Activated CD4-positive, alpha-beta T cell treated with anti-CD3 and anti-CD28 coated beads, Interleukin-10, Interleukin-2, amounts not matched to agents 100 ng/mL and 50 ng/mL, durations not matched to agents 16 hours and 8 hours (primary cell): ENCODE data around the gene FOXC2.

Source experiments
- DNase-seq: peaks from one replicate; pipeline ENCODE4 v3.0.0-alpha.2; 2020

FOXC2 gene

DNA sequence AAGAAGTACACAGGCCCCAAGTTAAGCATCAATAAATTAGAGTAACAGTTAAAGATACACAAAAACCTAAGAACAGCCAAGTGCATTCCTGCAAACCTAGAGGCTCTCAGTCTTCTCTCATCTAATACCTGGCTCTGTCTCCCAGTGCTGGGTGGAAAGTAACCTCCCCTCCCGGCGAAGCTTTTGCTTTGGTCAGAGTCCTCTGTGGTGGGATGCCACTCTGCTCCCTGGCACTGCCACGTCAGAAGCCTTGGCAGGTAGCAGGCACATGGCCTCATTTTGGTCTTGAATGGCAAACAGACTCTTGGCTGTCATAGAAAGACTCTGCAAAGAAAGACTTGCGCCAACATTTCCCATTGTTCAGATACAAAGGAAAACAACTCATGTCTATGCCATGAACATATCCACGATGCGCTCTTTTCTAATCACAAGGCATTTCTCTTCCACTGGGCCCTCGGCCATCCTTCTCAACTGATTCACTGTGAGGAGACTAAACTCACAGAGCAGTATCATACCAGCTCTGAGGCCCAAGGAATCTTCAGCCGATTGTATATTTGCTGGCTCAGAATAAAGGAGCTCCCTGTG lies 32.8 kb upstream of the FOXC2 start:
- no peak for DNase-seq

DNA sequence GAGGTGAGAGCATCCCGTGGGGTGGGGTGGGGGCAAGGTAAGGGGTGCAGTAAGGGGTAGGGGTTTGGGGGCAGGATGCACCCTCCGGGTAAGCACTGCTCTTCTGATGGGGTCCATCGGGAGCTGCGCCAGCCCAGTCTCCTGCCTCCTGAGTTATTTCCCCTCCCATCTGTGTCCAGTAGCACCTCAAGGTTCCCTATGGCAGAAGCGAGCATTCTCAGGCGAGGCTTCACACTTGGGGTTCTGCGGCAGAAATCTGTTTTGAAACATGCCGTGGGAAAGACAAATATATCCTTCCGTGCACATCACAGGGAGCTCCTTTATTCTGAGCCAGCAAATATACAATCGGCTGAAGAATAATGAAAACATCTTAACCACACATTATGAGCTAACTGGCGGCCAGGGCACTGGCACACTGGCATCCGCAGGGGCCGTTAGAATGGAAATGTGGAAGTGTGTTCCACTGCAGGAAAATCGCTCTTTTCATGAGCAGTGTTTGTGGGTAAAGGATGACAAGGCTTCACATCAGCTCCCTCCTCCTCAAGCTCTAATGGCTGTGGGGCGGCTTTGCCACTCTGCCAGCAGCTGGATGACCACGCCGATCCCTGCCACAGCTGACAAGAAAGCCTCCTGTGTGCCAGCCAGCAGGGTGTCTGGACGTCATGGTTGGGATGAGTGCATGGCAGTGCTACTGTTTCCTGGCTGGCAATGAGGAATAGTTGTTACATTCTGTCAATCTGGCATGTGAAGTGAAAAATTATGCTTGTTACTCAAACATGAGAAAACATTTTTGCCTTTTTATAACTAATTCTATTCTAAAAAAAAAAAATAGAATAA lies 31.6 kb upstream of the FOXC2 start:
- DNase-seq = no peak

DNA sequence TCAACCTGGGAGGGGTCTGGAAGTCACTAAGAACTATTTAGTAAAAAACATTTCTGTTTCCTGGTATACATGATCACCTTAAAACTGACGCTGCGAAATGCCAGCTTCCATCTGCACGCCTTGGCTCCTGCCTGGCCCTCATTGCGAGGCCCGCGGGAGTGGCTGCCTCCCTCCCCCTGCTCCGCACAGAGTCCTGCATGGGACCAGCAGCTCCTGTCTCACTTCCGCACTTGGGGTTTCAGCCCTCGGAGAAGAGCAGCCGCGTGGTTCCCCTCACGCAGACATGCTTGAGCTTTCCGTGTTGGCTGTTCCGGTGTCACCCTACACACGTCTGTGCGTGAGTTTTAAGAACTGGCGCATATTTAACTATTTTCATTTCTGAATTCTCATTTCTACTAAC lies 30.0 kb upstream of the FOXC2 start:
- DNase-seq = no peak

DNA sequence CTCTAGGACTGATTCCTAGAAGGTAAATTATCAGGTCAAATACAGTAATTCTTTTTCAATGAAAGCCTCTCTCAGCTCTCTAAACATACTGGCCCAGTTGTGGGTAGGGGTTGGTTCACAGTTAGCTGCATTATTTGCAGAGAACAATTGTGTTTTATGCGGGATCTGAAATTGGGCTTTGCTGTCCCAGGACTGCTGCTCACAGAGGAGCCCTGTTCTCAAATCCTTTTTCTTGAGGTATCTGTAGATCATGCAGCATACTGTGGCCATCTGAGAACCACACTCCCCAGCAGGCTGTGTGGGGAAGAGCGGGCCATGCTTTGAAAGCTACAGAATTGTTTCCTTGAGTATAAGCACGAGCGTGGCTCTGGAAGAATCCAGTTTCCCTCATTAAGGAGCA lies 29.1 kb upstream of the FOXC2 start:
- no peak for DNase-seq

DNA sequence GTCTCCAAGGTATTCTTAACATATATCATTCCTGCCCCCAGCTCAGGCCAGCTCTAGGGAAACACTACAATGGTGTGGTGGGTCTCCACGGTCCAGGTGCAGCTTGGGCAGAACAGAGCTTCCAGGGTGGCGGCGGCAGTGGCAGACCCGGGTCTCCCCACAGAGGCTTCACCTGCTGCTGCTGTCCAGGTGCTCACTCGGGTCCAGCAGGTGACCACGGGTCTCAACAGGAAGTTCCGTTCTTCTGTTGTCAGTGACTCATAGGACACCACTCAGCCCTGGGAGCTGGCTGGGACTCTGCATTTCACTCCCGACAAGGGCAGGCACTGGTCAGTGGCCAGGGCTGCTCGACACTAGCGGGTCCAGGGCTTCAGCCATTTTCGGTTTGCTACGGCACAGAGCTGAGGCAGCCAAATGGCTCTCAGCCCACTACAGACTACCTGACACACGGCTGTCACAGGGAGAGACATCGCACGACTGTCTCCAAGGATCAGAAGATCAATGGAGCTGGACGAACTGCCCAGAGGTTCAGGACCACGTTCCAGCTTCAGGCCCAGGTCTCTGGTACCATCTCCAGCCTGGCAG lies 28.3 kb upstream of the FOXC2 start:
- DNase-seq = no peak

DNA sequence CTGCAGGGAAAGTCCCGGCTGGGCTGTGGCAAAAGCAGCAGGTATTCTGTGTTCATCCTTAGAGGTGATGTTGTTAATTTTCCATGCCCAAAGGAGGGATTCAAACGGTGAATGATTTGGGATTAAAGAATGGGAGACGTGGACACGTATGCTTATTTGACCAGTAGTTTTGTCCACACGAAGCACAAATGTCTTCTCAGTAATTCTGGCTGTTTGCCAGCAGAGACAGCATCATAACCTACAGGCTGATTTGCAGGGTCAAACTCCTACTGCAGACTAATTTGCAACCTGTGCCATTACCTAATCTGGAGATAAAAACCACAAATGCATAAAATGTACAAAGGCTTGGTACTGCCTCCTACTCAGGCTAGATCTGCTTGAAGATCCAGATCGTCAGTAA lies 25.7 kb upstream of the FOXC2 start:
- DNase-seq = no peak

DNA sequence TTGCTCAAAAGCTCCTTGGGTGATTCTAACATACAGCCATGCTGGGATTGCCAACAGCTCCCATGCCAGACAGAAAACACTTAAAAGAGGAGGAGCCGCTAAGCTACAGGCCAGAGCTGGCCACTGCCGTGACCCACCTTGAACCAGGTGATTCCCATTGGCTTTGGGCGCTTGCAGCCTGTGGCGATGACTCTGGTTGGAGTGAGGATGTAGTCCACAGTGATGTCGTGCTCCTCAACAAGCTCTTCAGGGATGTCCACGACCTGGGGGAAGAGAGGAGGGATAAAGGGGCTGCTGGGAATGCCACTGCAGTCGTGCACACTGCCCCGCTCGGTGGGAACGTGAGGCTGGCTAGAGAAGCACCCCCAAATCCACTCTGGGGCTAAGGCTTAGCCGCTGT lies 25.1 kb upstream of the FOXC2 start:
- no peak for DNase-seq

DNA sequence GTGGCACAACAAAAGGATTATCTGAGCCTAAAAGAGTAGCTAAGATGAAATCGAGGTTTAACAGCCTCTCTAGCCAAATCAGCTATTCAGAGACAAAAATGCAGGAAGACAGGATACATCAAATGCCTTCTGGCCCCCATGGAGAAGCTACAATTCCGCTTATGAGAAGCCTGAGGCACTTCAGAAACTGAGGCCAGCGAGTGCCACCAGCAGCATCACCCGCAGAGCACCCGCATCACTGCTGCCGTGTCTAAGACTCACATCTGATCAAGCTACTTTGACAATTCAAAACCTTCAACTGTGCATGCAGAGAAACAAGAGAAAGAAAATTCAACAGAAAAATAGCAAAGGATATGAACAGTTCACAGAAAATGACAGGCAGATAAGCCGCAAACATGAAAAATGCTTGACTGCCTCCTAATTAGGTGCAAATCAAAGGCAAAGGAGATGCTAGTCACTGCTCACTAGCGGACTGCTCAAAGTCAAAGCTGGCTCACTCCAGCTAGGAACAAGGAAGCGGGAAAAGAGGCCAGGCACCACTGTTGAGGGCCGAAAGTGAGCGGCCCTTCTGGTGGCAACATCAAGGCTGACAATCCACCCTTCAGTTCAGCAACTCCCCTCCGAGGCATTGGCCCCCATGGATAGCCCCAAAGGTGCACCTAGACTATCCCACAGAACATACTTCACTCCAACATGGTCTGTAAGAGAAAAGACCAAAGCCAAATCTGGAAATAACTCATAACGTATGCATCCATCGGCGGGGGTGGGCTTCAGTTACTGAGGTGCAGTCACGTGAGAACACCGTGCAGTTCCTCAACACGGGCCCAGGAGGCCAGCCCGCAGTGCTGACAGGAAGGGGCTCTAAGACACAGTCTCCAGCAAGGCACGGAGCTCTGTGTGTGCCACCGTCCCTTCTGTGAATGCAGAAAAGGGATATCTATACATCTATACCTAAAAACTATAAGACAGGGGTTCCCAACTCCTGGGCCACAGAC lies 23.6 kb upstream of the FOXC2 start:
- DNase-seq = no peak

DNA sequence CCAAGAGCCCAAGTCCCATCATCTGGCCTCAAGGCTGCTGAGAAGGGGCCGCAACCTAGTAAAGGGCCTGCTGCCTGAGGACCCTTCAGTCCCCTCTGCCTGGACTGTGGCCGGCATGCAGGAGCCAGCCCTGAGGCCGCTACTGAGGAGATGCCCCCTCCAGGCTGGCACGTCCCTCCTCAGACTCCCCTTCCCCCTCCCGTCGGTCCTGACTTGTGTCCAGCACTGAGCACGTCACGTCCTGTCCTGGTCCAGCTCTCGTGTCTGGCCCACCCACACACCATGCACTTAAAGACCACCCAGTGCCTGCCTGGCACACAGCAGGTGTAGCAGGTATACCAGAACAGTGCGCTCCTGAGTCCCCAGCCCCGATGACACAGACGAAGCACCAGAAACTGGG lies 21.1 kb upstream of the FOXC2 start:
- no peak for DNase-seq

DNA sequence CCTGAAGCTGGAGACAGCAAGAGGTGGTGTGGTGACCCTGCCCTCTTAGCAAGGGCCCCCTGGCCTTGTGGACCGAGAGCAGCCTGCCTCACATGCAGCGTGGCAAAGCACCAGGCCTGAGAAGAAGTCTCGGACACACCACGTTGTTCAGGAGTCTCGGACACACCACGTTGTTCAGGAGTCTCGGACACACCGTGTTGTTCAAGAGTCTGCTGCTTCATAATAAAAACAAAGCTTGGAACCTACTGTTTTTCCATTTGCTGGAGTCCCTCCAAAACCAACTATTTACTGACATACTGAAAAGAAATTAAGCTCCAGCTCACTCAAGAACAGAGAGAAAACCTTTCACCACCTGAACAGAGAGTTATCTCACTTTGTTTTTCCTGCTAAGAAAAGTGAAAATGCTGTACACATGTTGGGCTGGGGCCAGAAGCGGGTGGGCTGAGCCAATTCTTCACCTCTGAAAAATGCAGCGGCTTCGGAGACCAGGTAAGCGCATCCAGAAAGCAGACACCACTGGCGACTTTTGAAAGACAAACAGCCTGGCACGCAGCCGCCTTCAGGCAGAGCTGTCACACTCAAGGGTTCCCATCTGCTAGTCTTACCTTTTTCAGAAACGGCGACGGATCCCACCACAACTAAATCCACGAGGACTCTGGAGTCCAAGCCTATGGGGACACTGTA lies 20.5 kb upstream of the FOXC2 start:
- DNase-seq = no peak

DNA sequence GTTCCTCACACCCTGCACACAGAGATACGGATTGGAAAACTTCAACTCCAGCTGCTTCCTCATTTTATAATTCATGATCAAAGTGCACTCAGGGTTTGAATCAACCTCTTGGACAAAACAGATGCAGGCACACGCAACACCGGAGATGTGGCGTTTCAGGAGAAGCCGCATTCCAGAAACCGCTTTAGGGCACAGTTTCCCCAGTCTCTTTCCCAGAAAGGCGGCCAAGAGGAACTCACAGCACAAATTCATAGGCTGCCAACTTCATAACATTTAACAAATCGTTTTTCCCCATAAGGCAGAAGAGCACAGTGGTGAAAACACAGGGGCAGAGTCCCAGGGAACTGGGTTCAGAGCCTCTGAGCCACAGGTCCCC lies 20.0 kb upstream of the FOXC2 start:
- DNase-seq = no peak

DNA sequence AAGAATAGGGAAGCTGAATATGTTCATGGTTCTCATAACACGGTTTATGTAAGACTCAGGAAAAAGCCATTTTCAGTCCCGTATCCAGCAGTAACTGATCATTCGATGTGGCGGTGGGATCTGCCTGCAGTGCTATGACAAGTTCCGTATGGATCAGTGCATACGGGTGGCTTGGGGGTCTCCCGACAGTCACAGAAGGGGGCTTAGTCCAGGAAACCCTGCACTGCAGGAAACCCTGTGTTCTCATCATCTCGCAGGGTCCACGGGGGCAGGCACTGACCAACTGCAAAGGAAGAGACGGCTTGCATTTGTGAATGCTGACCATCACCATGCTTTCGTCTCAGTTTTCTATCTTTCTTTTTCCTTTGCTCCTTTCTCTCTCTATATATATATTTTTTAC lies 19.3 kb upstream of the FOXC2 start:
- no peak for DNase-seq

DNA sequence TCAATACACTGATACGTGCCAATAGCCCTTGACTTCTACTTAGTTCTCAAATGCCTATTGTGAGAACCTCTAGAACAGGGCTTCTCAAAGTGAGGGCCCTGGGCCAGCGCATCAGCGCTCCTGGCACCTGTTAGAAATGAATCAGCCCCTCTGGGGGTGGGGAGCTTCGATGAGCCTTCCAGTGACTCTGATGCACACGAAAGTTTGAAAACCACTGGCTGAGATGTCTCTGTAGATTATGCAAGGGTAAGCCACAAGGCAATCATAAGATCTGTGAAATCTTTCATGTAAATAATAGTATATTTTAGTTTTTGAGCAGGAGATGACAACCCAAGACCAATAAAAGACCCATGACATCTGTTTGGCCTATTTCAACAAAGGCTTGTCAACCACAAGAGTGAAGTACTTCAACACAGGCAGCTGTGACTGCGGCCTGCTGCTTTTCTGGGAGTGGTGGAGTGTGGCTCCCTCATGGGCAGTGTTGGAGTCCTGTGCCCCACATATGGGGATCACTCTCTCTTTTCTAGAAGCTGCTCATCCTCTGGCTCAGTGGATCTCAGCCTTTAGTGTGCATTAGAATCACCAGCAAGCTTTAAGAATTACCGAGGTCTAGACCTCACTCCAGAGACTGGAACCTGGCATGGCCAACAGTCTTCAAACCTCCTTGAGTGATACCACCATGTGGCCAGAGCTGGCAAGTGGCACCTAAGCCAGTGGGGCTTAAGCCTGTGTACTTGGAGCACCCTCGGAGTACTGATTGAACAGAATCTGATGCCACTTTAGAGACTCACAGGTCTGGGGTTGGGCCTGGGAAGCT lies 17.3 kb upstream of the FOXC2 start:
- DNase-seq = peak; percentile 69

DNA sequence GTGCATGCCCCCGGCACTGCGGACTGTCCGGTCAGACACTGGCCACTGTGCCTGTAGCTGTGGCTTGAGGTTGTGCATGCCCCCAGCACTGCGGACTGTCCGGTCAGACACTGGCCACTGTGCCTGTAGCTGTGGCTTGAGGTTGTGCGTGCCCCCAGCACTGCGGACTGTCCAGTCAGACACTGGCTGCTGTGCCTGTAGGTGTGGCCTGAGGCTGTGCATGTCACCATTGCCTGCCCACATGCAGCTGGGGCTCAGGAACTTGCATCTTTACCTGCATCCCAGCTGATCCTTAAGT lies 16.8 kb upstream of the FOXC2 start:
- DNase-seq = no peak

DNA sequence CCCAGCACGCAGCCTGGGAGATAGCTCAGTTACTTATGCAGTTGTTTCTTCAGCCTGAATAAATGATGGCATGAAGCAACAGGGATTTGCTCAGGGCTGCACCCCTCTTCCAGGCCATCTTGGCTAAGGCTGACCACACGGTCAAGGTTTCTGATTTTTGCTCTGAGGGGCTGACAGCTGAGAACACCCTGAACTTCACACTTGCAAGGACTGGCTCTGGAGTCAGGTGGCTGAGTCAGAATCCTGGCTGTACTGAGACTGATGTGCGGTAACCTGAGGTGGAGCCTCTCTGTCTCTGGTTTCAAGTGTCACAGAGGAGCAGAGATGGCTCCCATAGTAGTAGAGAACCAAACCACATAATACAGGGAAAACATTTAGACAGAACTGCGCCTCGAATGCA lies 16.3 kb upstream of the FOXC2 start:
- DNase-seq = no peak

DNA sequence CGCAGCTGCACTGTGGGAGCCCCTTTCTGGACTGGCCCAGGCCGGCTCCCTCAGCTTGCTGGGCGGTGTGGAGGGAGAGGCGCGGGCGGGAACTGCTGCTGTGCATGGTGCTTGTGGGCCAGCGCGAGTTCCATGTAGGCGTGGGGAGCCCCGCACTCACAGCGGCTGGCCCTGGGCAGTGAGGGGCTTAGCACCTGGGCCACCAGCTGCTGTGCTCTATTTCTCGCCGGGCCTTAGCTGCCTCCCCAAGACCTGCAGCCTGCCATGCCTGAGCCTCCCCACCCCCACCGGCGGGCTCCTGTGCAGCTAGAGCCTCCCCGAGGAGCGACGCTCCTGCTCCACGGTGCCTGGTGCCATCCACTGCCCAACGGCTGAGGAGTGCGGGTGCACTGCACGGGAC lies 13.3 kb upstream of the FOXC2 start:
- DNase-seq = no peak

DNA sequence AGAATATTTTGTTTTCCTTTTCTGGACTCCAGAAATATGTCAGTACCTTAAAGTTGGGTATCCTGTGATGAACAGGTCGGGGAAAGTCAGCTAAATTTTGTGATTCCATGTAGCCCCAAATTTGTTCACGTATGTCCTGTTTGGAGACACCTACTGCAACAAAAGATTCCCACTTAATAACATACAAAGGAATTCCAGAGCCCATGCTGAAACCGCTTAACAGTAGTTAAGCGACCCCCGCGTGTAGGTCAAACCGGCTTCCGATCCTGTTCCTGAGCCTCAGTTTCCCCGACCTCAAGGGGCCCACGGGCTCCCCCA lies 12.1 kb upstream of the FOXC2 start:
- no peak for DNase-seq

DNA sequence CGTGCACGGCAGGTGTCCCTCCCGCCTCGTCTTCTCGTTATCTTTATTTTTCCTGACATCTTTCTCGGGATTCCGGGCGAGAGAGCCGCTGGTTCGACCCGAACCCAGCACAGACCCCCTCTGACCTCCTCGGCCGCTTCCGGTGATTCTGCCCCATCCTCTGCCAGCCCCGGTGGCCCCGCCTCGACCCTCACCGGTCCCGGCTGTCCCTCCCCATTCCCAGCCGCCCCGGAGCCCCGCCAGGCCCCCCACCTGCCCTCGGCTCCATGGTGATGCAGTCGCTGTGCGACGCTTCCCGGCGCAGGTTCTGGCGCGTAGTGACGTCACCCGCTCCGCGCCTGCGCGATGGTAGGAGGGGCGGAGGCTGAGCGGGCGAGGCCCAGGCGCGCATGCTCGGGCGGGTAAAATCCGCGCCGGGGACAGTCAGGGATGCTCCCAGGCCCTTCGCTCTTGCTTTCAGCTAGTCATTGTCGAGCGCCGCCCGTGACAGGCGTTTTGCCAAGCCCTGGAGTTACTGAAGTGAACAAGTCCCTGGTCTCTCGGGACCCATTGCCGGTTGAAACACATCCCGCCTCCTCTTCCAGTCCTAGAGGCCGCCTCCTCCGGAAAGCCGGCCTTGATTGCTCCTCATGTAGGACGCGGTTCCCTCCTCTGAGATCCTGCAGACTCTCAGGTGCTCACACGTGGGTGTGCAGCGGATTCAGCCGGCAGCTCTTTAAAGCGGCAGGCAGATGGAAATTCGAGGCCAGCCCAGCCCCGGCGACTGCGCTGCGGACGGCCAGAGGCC lies 11.5 kb upstream of the FOXC2 start, which contains the start of gene MTHFSD:
TSS of gene MTHFSD (minus strand) at position 319 of the 787 bp plus-strand sequence. CDS start at position 268, 51 bp downstream.
- peak; percentile 96 for DNase-seq

DNA sequence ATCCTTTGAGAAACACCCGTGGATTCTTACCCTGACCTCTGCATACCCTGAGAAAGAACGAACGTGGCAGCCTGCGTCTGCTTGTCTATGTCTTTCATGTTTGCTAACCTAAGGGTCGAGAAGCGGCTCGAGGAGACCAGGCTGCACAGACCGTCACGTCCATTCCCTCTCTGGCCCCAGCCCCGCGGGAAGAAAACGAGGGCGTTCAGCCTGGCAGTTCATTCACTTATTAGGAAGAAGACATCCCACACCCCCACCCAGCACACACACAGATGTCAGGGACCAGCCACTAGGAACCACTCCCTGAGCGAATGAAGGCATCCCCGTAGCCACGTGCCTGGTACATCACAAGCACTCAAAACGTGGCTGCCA lies 10.9 kb upstream of the FOXC2 start:
- no peak for DNase-seq

DNA sequence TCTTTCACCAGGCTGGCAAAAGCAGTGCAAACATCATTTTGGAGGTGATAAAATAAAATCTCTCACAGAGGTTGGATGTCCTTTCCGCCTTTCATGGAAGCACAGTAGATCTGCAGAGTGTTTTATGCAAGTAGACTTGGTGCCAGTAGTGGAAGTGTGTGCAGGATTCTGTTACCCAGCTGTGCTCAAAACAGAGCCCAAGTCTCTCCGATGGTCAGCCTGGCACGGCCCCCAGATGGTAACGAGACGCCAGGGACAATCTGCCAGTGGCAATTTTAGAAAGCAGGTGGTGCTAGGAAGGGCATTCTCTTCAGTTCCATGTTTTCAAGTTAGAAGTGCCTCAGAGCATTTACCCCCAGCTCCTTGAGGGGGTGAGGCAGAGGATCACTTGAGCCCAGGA lies 10.1 kb upstream of the FOXC2 start:
- no peak for DNase-seq

DNA sequence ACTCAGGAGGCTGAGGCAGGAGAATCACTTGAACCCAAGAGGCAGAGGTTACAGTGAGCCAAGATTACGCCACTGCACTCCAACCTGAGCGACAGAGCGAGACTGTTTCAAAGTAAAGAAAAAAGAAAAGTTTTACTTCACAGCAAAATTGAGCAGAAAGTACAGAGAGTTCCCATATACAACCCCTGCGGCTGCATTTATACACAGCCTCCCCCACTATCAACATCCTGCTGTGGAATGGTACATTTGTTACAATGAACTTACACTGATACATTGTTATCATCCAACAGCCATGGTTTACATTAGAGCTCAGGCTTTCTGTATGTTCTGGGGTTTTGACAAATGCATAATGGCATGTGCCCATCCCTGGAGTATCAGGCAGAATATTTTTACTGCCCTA lies 9.0 kb upstream of the FOXC2 start:
- DNase-seq = no peak
